Testis (tissue), 3 donors: ENCODE data around the gene EPC1. TPM values are rescaled to one million over a fixed set of nuclear protein-coding genes. Genes with fewer than 3 reads are reported as not detected.

Source experiments
- DNase-seq: peaks from one replicate; pipeline ENCODE4 v3.0.0-alpha.2; 2019
- H3K27ac ChIP-seq, 2 donors: fragments of 200-600 bp; sonication (generic); one replicate each; pipeline ENCODE4 v1.5.1; 2019
- H3K27me3 ChIP-seq: fragments of 200-600 bp; sonication (generic); one replicate; pipeline ENCODE4 v1.5.1; 2019
- H3K36me3 ChIP-seq: fragments of 200-600 bp; sonication (generic); one replicate; pipeline ENCODE4 v1.5.1; 2017; ENCODE audit warnings: low read depth; ENCODE audit errors: missing control alignments
- H3K4me1 ChIP-seq: fragments of 200-600 bp; sonication (generic); one replicate; pipeline ENCODE4 v1.5.1; 2019
- H3K4me3 ChIP-seq, 2 donors: fragments of 200-600 bp; sonication (generic); one replicate each; pipeline ENCODE4 v1.5.1; 2017 to 2019
- H3K9me3 ChIP-seq: fragments of 200-600 bp; sonication (generic); one replicate; pipeline ENCODE4 v1.5.1; 2017
- CTCF ChIP-seq, 3 experiments: fragments of 450-650 bp in 2 of 3; fragments of 200-600 bp in 1 of 3; sonication (generic) in 1 of 3; IDR thresholded peaks; one replicate each; pipeline ENCODE4 v1.5.1; 2016 to 2019; ENCODE audit warnings: antibody characterized with exemption in 3 of 3, mild to moderate bottlenecking in 2 of 3, moderate library complexity in 1 of 3
- POLR2A ChIP-seq: fragments of 450-650 bp; IDR thresholded peaks from one replicate; pipeline ENCODE4 v1.6.1; 2017; ENCODE audit warnings: antibody characterized with exemption, mild to moderate bottlenecking, moderate library complexity
- WGBS, 2 donors: methylation state at CpG; one replicate each; pipeline ENCODE4 v1.1.5; 2018; 5-methylcytosine and 5-hydroxymethylcytosine counted together
- intact Hi-C: fragments of 100-400 bp; cut with DNase I; formaldehyde crosslinking; loops from one replicate; pipeline ENCODE4 v1.15.1; 2023; ENCODE audit warnings: low total_unique reads
- polyA plus RNA-seq: library from polyadenylated mRNA; stranded (reverse); fragments of 350-450 nt; fragmentation: Illumina TruSeq; extraction: RNeasy Lipid Tissue Mini Kit (QIAGEN cat#74804); gene quantifications from one replicate; pipeline ENCODE4 v1.2.3, GENCODE V29; 2014; ENCODE audit warnings: low read depth, low replicate concordance; ENCODE audit not compliant: insufficient read depth
- total RNA-seq, 2 donors: library from RNA; depleted of rRNA; stranded (reverse); fragments of >200 nt; gene quantifications; one replicate each; pipeline ENCODE4 v1.2.3, GENCODE V29; 2016

The EPC1 gene
- total and polyA plus RNA-seq, 3 donors from 2014 or later = 34.8 to 65.8 (median 65.4) TPM

GRCh38 chr10:32386623-32387260, 39.8 kb upstream of the EPC1 start:
- Histone ChIP-seq H3K36me3 (no peaks in the 10 kb centered on the region), H3K4me3 (no peak overlapping the region), H3K27ac (no peak overlapping the region), H3K4me1 (no peaks in the 10 kb centered on the region), H3K9me3 (no peaks in the 10 kb centered on the region), H3K27me3 (no peaks in the 10 kb centered on the region)
- intact Hi-C loops = no loop called here
- TF ChIP-seq CTCF (IDR thresholded peaks at IDR 0.05) = no peak
- no peak for TF ChIP-seq POLR2A
- DNase-seq = no peak
- 67 to 71% methylated on average over 7 of the region's 7 CpGs for WGBS, 2 donors

GRCh38 chr10:32384171-32384570, 37.2 kb upstream of the EPC1 start:
- intact Hi-C loops = no loop called here
- WGBS, 2 donors = 90% methylated on average over 4 of the region's 4 CpGs
- Histone ChIP-seq H3K4me1 (no peaks in the 10 kb centered on the region), H3K36me3 (no peaks in the 10 kb centered on the region), H3K27me3 (no peaks in the 10 kb centered on the region), H3K4me3 (no peak overlapping the region), H3K9me3 (no peaks in the 10 kb centered on the region), H3K27ac (no peak overlapping the region)
- no peak for TF ChIP-seq CTCF (IDR thresholded peaks at IDR 0.05)
- TF ChIP-seq POLR2A = no peak
- DNase-seq = no peak

- no peaks in the 10 kb centered on the region for H3K9me3 ChIP-seq
- H3K36me3 ChIP-seq = no peaks in the 10 kb centered on the region
- intact Hi-C loops = no loop called here
- TF ChIP-seq CTCF (IDR thresholded peaks at IDR 0.05) (no peak), POLR2A (no peak)
- 80 to 89% methylated on average over 3 of the region's 3 CpGs for WGBS, 2 donors
- H3K27me3 ChIP-seq = no peaks in the 10 kb centered on the region
- H3K4me3 ChIP-seq = no peak overlapping the region
- no peak overlapping the region for H3K27ac ChIP-seq
- no peaks in the 10 kb centered on the region for H3K4me1 ChIP-seq
- DNase-seq = no peak
Measured at GRCh38 chr10:32381165-32381564, 34.2 kb upstream of the EPC1 start.

GRCh38 chr10:32379950-32380551, 33.1 kb upstream of the EPC1 start:
- no peaks in the 10 kb centered on the region for H3K27me3 ChIP-seq
- H3K36me3 ChIP-seq = no peaks in the 10 kb centered on the region
- H3K9me3 ChIP-seq = no peaks in the 10 kb centered on the region
- no peaks in the 10 kb centered on the region for H3K4me1 ChIP-seq
- intact Hi-C loops = no loop called here
- TF ChIP-seq POLR2A (no peak), CTCF (IDR thresholded peaks at IDR 0.05) (no peak)
- H3K4me3 ChIP-seq = no peak overlapping the region
- 45 to 55% methylated on average over 7 of the region's 7 CpGs for WGBS, 2 donors
- H3K27ac ChIP-seq = no peak overlapping the region
- no peak for DNase-seq
